ENCODE results near the gene MNX1.

MNX1 gene

DNA sequence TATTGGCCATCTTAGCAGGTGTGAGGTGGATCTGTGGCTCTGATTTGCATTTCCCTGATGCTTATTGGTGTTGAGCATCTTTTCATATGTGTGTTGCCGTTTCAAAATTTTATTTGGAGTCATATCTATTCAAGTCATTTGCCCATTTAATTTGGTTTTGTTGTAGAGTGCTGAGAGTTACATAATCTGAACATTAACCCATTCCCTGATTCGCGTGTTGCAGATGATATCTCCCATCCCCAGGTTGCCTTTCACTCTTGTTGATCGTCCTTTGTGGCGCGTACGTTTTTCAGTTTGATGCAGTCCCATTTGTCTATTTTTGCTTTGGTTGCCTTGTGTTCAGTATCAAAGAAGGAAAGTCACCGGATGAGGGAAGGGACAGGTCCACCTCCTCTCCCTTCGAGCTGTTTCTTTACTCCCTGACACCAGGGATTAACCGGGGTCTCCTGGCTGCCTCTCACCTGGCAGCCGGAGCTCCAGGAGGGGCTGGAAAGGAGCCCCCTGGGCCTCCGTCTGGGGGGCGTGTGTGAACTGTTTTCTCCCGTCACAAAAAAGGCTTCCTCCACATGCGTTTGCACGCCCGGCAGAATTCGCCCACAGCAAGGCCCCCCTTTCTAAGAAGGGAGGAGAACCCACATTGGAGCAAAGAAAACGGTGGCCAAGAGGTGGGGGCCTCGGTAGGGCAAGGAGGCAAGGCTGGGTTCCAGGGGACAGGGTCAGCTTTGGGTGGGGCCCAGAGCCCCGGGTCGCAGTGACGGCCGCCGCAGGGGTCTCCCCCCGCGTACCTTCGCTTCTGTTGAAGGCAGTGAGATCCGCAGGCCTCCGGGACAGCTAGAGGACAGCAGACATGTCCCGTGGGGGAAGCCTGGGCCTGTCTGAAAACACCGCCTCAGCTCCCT lies 8.3 kb downstream of the MNX1 start:
- no peak for DNase-seq

DNA sequence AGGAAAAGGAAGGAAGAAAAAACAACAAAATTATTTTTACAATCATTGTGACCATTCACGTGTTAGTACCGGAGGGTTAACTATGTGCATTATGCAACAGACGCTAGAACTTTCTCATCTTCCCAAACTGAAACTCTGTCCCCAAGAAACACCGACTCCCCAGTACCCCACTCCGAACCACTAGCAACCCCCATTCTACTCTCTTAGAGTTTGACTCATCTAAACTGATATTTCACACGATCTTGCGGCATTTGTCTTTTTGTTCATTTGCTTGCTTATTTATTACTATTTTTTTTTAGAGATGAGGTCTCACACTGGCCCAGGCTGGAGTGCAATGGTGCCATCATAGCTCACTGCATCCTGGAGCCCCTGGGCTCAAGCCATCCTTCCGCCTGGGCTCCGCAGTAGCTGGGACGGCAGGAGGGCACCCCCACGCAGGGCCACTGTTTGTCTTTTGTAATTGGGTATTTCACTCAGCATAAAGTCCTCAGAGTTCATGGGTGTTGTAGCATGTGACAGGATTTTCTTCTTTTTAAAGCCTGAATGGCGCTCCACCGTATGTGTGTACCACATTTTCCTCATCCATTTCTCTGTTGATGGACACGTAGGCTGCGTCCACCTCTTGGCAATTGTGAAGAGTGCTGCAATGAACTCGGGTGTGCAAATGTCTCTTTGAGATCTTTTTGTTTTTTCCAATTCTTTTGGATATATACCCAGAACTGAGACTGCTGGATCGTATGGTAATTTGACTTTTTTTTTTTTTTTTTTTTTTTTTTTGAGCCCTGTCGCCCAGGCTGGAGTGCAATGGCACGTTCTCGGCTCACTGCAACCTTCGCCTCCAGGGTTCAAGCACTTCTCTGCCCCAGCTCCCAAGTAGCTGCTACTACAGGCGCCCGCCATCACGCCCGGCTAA lies 9.5 kb downstream of the MNX1 start:
- DNase-seq, result no peak

DNA sequence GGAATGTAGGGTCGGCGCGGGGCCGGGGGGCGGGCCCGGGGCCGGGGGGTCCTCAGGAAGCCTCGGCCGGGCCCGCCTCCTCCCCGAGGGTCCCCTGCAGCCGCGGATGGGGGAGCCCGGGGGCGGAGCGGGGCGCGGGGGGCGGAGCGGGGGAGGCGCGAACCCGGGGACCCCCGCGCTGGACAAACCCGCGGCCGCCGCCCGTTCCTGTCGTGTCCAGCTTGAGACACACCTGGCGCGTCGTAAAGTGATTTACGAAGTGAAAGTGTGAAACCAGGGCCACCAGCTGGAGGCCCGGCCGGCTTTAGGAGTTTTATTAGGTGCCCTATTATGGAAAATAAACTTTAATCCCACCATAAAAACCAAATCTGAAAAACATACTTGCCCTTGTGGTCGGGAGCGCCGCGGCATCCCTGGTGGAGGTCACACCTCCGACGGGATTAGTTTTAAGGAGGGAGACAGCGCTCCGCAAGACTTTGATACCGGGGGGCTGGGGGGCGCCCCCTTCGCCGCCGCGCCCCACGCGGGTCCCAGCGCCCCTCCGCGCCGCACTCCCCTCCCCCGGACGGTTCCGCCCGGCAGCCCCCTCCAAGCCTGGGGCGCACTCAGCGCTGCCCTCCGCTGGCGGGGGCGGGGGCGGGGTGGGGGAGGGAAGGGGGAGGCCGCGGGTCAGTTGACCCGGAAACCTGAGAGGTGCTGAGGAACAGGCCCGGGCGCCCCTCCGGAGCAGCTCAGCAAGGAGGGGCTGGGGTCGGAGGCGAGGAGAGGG lies 10.3 kb downstream of the MNX1 start:
- no peak for DNase-seq

DNA sequence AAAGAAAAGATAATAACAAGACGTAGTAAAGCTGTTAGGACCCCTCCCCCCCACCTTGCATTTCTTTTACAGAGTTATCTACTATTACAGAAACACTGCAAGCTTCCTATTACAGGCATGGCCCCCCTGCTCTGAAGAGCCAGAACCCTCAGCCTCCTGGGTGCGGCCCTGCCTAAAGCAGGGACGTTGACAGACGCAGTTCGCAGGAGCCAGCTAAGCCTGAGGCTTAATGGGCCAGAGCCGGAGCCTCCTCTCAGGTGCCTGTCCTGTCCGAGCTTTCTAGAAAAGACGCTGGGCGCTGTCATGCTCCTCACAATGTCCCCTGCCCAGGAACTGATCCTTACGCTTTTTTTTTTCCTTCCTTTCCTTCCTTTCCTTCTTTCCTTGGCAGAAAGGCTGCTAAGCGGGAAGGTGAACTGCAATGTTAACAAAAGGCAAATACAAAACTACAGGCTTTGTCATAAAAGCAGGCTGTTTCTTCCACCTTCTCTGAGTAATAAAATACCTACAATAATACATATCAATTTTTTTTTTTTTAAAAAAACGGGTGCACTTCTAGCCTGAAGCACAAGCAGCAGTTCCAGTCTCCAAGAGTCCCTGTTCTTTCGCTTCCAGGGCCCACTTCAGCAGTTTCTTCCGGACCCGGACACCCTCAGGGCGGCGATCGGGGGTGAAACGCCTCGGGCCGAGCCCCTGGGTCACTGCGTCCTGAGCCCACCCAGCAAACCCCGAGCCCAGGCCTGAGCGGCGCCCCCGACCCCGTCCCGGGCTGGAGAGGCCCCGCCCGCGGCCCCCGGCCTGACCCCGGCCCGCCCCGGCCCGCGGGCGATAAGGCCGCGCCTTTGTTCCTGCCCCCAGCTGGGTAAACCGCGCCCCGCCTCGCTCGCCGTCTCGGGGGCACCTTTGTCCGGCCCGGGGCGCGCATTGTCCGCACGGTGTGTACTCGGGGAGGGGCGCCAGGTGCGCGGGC lies 11.2 kb downstream of the MNX1 start:
- no peak for DNase-seq

DNA sequence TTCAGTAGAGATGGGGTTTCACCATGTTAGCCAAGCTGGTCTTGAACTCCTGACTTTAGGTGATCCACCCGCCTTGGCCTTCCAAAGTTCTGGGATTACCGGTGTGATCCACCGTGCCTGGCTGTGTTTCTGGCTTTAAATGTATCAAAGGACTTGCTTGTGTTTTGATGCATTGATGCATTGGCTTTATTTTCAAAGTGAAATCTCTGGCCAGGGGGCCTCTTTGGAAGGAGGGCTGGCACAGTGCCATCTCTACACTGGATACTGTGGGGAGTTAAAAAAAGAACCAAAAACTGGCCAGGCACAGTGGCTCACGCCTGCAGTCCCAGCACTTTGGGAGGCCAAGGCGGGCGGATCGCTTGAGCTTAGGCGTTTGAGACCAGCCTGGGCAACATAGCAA lies 16.0 kb downstream of the MNX1 start:
- DNase-seq, result no peak

DNA sequence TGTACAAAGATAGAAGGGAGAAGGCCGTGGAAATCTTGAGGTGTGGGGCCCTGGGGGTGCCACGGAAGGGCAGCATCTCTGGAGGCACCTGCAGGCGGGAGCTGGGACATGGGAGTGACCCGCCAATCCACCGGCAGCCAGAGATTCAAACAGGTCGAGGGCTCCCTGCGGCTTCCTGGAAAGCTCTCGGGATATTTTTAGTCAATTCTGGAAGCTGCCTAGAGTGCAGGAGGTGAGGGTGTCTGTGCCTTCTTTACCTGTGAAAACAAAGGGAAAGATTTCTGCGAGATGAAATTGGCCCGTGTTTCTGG lies 16.6 kb downstream of the MNX1 start:
- no peak for DNase-seq

DNA sequence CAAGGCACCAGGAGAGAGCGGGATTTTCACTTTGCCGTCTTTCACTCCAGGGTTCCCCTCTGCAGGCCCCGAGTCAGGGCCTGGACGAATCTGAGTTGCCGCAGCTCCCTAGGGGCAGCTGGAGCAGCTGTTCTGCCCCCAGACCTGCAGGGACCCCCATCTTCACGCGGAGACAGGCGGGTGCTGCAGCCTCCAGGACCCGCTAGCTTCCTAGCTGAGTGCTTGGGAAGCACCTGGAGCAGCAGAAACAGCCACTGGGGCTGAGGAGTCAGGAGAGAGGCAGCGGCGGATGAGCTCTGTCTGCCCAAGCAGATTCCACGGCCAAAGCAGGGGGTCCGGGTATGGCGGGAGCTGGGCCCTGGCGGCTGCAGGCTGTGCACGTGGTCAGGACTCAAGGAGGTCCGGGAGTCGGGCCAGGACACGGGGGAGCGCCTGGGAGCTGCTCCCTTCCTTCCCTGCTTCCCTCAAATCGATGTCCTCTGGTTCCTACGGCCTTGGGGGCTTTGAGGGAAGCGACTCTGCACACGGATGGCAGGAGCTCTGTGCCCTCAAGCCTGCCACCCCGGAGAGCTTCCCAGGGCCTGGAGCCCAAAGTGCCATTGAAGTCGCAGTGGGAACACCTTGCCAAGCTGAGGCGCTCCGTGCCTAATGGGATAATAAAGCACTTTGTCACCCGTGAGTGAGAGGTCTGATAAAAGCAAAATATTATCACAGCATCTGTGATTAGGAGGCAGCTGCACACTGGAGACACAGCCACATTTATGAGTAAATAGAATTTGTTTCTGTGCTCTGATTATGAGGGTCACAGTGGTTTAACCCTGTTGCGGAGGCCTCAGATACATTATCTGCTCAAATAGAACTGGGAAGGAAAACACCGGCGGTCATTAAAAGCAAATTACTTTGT lies 17.2 kb downstream of the MNX1 start:
- DNase-seq, result no peak

DNA sequence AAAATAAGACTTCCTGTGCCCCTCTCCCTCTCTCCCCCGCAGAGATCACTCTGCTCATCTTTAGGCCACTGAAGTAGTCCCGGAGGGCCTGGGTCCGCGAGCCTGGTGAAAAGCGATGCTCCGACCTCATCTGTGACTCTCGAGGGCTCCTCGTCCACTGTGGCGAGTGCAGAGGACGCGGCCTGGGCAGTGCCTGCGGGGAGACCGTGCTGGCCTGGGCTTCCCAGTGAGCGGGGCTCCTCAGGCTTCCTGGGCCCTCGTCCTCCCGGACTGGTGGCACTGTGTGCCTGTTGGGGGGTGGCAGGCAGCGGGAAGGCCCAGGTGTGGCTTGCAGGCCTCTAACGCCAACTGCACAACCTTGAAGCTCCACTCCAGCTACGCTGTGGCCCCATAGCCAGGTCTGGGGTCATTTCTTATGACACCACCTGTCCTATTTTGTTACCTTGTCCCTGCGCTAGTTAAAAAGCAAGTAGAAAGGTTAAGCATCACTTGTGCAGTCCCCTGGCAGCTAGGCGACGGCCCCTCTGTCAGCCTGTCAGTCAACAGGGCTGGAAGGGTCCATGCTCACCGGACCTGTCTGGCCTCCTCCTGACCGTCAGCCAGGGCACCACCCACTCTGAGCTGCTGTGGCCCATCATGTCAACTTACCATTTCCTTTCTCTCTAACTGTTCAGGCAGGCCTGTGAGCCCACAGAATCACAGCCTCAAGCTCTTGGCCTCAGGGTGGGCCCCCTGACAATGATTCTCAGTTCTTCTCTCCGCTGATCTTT lies 20.5 kb downstream of the MNX1 start:
- no peak for DNase-seq

DNA sequence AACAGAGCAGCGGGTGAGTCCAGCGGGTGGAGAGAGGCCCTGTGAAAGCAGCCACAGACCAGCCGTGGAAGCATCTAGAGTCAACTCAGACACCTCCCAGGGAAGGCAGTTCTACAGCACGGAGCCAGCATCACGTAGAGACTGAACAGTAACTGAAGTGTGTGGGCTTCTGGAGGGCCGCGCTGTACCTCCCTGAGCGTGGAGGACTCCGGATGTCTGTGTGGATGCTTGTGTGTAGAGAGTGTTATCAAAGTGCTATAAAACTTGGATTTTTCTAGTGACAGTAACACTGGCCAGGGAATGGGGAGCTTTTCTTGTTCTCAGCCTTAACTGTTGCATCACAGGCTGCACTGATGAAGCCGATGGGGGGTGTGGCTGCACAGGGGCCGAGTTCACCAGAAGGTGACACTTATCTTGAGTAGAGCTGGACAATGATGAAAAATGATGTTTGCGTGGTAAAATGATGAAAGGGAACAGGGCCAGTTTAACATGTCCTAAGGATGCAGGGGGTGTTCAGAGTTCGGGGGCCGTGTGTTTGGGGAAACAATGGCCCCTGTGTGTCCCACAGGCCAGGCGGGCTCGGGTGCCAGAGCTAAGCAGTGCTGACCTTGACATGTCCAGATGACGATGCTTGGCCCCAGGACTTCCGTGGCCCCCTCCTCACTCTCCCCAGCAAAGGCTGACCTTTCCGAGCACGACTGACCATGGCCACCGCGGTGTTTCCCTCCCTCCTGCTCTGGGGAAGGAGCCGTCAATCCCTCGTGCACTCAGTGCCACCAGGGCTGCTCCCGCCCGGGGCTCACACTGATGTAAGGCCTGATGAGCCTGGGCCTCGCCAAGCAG lies 21.9 kb downstream of the MNX1 start:
- DNase-seq, result no peak

DNA sequence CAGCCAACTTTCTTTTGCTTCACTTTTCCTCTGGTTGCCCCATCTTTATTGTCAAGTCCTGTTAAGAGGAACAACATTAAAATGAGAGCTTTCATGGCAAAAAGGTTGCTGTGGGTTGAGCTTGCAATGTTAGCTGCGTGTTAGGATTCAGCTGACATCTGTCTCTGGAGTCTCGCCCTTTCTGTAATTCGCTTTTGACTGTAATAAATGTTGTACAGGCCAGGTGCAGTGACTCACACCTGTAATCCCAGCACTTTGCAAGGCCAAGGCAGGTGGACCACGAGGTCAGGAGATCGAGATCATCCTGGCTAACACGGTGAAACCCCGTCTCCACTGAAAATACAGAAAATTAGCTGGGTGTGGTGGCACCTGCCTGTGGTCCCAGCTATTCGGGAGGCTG lies 24.1 kb downstream of the MNX1 start:
- DNase-seq, result no peak

DNA sequence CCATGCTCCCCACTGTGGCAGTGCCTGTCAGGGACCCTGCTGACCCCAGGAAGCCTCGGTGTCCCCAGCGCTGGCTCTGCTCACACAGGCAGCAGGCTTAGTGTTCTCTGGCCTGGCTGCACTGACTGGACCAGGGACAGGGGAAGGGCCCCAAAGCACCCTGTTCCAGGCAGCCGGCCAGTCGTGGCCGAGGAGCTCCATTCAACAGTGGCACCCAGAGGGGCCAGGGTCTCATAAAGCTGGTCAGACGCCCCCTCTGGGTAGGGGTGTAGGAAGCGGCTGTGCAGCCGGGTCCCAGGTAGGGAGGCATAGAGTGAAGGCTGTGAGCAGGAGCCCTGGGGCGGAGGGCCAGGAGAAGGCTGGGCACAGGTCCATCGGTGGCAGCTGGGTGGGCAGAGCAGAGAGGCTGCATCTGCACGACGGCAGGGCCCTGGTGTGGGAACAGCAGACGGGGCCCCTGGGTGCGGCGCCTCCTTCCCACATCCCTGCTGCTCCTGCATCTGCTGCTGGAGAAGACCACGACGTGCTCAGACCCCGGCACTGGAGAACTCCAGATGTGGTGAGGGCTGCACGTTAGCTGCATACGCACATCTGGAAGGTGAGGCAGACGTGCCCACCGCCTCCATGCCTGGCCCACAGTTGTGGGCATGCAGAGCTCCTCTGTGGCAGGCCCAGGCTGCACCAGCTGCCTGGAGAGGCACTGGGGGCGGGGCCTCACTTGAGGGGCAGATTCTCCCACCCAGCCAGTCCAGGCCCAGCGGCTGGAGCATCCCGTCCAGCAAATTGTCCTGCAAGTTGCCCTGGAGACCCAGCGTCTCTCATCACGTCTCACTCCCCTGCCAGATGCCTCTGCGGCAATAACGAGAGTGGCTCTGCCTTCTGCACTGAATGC lies 25.1 kb downstream of the MNX1 start:
- no peak for DNase-seq

DNA sequence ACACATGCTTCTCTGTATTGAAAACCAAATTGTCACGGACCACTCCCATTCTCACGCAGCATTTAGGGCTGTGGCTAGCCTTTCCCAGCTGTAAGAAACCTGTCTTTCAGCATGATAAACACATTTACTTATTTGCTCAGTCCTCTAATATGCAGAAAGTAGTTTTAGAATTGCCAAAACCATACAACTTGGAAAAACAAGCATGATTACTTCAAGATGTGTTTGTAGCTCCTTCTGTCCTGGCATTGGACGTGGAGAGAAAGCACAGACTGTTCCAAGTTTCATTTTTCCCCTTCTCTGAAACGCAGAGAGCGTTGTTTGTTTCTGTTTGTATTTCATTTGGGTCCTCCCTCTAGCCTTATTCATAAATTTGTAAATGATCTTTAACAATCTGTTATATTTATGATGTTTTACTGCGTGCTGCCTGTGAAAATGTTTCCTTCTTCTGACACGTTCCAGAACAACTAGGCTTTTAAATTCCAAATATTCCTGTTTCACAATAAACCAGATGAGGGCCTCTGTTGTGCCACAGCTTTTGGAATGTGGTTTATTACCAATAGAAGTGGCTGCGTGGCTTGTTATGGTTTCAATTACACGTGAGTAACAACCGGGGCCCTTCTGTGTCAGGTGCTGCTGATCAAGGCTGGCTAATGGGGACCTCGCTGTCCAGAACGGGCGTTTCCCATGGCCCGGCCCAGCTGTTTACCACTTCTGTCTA lies 26.1 kb downstream of the MNX1 start:
- no peak for DNase-seq

DNA sequence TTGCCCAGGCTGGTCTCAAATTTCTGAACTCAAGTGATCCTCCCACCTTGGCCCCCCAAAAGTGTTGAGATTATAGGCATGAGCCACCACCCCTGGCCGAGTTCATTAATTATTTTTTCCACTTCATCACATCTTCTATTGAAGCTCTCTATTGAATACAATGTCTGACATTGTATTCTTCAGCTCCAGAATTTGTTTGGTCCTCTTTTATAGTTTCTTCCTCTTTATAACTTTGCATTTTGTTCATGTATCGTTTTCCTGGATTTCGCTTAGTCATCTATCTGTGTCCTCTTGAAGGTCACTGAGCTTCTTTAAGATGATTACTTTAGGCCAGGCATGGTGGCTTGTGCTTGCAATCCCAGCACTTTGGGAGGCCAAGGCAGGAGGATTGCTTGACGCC lies 30.8 kb downstream of the MNX1 start:
- no peak for DNase-seq

DNA sequence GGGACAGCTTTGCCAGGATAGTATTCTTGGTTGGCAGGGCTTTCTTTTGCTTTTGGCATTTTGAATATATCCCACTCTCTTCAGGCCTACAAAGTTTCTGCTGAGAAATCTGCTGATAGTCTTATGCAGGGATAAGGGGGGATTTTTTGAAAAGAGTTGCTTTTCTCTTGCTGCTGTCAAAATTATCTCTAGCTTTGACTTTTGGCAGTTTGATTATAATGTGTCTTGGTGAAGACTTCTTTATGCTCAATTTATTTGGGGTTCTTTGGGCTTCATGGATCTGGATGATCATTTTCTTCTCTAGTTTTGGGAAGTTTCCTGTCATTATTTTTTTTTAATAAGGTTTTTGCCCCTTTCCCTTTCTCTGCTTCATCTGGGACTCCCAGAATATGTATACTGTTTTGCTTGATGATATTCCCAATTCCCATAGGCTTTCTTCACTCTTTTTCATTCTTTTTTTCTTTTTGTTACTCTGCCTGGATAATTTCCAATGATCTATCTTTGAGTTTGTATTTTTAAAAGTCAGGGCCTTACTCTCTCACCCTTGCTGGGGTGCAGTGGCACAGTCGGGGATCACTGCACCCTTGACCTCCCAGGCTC lies 31.4 kb downstream of the MNX1 start:
- DNase-seq, result no peak

DNA sequence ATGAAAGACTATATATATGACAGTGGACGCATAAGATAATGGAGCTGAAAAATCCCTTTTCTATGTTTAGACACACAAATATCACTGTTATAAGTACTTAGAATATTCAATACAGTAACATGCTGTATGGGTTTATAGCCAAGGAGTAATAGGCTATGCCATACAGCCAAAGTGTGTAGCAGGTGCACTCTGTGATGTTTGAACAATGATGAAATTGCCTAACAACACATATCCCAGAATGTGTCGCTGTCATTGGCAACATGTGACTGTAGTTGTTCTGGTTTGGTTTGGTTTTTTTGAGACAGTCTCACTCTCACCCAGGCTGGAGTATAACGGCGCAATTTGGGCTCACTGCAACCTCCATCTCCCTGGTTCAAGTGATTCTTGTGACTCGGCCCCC lies 34.8 kb downstream of the MNX1 start:
- no peak for DNase-seq

DNA sequence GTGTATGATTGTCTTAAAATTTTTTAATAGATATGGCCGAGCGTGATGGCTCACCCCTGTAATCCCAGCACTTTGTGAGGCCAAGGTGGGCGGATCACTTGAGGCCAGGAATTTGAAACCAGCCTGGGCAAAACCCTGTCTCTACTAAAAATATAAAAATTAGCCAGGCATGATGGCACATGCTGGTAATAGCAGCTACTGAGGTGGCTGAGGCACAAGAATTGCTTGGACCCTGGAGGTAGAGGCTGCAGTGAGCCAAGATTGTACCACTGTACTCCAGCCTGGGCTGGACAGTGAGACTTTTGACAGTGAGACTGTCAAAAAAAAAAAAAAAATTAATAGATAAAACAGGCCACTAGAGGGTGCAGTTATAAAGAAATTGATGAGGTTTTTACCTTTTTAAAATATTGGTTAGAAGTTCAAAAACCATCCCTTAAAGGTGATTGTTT lies 40.5 kb downstream of the MNX1 start:
- no peak for DNase-seq

DNA sequence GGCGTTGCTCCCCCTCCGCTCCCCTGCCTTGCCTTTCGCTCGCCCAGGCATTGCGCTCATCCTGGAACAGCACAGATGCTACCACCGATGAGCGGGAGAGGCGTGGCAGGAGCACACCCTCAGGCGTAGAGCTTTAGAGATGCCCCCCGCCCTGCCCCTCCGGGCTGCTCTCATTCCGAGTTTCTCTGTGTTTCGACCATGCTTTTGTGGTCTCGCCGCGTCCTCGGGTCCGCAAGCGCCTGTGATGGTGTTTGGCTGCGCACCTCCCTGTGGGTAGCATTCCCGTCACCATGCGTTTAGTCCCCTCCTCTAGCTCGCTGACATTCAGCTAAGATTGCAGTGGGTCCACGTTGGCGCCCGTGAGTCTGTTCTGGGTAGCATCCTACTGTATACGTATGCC lies 42.3 kb downstream of the MNX1 start:
- no peak for DNase-seq
